HCEC 1CT (cell line): Measurements from ENCODE around the gene SLC9A9.

ENCODE experiments used
- DNase-seq: peaks from one replicate; pipeline ENCODE4 v3.0.0-alpha.2; 2017

SLC9A9 gene

DNA sequence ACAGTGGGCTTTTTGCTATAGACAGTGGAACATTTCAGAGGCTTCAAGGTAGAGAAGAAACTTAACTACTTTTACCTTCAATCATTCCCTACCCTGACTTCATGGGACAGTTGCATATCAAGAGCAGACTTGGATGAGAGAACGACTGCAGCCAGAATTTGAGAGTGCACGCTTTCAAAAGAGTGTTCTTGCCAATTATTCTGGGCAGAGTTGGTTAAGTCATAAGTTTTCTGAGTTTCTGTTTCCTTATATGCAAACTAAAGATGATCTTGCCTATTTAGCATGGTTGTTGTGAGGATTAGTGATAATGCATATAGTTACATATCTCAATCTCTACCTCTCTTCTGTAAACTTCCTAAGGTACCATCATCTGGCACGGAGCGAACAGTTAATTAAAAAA, 7.6 kb downstream of the SLC9A9 start:
- no peak for DNase-seq

DNA sequence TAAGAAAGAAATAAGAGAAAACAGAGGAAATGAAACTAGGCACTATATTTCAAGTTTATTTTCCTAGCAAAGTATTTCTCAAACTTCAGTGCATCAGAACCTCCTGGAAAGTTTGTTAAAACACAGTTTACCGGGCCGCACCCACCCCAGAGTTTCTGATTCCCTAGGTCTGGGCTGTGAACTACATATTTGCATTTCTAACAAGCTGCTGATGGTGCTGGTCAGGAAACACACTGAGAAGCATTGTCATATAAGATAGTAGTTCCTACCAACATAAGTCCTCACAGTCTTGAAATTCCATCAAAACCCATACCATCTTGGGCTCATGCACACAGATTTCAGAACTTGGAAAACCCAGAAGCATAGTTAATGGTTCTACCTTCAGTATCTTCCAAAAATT, 8.3 kb downstream of the SLC9A9 start:
- no peak for DNase-seq

DNA sequence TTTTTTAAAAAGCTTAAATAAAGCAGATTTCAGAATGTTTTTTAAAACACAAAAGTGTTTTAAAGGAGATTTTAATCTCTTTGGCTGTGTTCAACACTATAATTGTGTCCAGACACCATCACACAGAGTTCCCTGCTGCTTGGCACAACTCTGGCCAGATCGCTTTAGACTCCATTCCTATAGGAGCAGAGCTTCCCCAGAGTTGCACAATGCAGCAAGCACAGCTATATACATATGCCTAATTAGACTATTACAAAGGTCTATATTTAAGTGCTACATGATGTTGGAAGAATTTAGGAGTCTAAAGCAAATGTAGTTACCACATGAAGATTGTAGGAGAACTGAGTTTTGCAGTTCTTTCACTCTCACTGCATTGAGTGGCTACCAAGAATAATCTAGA, 11.2 kb downstream of the SLC9A9 start:
- DNase-seq = no peak

DNA sequence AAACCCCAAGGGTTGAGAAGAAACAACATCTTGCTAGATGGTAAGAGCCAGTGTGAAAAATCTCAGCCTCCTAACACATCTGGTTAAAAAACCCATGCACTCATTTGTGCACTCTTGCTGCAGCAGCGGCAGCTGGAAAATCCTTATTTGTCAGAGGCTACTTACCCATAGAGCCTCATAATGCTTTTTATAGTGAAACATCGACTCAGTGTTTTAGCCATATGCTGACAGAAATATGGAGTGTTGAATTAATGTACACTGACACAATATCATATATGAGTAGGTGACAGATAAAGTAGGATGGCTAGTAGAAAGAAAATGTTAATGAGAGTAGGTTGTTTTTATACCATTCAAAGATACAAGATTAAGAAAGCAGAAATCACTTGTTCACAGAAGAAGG, 13.0 kb downstream of the SLC9A9 start:
- no peak for DNase-seq

DNA sequence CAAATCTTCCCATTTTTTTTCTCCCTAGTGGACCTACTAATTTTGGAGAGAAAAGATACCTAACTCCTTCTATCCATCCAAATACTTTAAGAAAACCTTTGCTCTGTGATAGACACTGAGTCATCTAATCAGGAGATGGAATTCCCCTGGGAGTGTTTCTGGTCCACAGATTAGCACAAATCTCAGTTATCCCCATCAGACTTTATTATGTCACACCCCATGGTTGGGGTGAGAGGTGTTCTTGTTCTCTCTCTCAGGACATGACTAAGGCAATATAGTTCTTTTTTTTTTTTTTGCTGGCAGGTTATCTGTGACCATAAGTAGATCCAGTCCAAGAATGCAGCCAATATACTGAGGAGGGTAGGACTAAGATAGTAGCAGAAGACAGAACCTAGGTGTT, 15.8 kb downstream of the SLC9A9 start:
- peak; percentile 34 for DNase-seq

DNA sequence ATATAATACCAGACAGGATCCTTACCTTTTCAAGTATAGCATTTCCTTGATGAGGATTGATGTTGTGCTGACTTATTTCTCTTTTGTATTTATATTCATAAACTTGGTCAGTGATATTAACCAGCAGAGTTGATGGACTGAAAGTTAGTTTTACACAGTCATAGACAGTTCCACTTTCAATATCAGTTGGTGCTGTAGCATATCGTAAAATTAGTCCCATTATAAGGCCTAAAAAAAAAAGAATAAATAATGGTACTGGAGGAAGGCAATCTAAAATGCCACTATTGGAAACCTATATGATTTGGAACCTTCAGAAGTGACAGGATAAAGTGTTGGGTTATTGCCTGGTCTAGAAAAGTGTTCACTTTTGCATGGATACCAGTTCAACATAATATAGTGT, 16.3 kb downstream of the SLC9A9 start:
- no peak for DNase-seq

DNA sequence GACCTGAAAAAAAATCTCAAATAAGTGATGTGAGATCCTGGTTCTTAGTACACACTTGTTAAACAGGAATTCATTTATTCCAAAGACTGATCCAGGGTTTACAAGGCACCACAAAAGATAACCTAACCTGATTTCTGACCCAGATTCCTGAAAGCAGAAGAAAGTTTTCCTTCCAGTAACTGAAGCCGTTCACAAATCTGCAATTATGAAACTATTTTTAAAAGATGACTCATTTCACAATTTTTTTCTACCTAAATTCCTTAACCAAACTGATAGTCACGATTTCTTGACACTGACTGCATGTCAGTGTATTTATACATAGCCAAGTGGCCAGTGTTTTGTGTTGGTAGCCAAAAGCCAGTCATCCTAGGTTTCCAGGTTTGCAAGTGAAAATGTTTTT, 17.1 kb downstream of the SLC9A9 start:
- peak; percentile 70 for DNase-seq

DNA sequence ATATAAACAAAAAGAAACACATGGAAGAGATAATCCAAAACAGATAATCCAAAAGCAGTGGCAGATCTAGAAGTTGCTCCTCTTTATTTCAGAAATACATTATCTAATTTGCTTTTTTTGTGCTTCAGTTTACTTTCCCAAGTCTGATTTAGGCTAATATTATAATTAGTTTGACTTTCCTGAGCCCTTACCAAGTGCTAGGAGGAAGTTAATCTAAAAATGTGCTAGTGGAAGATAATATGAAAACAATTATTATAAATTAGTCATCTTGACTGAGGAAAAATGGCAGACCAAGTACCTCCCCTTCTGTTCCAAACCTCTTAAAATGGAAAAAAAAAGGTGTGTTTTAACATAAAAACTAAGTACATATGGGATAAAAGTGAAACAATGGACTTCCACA, 17.5 kb downstream of the SLC9A9 start:
- no peak for DNase-seq

DNA sequence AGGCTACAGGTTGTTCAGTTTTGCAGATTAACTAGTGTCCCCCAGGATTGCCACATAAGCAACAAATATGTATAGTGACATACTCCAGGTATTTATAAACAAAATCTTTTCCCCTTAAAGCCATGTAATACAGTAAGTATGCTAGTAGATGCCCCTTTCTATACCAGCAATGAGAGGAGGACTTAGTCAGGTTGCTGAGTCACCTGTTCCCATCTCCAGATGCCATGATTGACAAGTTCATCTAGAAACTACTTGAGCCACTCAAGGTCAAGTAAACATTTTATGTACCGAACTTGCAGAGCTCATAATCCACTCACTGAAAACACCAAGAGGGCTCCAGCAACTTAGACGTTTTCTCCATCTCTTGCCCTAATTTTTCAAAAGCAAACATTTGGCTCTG, 18.2 kb downstream of the SLC9A9 start:
- peak; percentile 38 for DNase-seq

DNA sequence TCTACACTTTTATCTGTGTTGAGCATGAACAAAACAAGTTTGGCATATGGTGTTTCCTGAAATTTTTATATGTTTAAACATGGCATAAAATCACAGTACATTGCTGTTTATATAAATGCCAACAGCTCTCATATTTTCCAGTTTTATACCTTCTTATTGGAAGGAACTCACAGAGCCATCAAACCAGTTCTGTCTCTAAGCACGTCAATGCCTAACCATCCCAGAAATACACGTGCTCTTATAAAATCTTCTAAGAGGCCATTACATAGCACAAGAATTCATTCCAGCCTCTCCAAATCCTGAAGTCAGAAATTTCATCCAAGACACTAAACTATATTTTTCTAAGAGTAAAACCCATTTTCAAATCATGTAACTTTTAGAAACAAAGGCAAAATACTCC, 20.8 kb downstream of the SLC9A9 start:
- no peak for DNase-seq

DNA sequence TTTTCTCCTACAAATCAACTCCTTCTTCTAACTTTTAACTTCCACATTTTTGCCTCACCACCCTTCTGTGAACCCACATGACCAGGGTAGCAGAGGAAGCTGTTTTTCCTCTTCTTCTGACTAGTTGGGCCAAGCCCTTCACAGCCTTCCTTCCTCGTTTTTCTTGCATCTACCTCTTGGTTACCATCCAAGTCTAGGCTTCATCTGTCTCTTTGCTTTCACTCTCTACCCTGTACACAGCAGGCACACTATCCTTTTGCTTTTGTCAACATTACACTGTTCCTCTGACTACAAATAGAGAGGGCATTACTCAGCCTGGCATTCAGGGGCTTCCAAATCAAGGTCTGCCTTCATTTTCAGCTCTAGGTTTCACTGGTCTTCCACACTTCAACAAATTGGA, 22.0 kb downstream of the SLC9A9 start:
- no peak for DNase-seq

DNA sequence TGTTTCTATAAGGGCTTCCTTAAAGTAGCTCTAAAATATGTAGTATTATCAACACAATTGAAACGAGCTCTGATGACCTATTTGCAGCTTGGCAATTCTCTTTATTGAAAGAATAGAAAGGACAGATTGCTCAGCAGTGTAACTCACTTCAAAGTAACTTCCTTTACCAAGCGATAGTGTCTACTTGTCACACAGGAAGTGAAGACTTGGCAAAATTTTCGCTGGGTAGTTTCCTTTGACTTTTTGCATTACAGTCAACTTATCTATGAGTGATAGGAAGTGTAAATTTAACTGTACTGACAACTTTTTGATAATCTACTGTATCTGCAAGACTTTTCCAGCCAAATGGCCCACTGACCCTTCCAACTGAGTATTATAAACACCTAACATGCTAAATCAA, 22.8 kb downstream of the SLC9A9 start:
- DNase-seq = no peak

DNA sequence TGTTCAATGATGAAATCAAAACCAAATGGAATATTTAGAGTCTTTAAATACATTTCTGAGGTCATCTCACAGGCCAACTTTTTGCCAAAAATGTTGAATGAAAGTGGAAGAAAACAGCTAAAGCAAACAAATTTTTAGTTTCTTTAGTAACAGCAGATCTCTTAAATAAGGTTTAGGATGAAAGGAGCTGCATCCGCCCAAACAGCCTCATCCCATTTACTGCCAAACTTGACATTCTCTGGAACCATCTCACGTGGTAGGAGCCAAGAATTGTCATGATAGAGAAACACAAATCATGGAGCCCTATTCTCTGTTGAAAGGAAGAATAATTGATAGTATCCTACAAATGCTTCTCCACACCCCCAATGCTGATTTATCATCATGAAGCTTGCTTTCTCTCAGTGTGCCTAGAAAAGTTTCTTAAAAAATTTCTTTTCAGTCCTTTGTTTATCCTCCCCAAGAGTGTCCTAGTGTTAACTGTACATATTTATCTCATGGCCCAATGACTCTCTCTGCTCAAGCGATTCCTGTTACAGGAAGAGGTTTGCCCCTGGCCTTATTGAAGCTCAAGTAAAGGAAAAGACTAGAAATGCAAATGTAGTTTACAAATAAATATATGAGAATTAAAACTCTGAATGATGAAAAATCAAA, 23.4 kb downstream of the SLC9A9 start:
- DNase-seq = no peak

DNA sequence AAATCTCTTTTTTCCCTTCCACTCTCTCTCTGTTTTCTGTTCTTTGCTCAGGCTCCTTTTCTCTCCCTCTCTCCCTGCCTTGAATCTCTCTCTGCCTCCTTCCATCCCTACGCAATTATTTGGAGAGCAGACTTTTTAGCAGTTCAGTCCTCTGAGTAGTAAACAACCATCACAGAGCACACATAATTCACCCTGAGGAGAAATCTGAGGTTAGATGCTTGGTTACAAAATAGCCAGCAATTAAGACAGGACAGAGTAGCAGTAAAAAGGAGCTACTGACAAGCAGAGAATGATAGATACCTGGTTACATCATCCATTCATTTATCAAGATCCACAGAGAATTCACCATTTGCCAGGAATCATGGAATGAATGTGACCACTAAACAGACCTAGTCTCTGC, 25.5 kb downstream of the SLC9A9 start:
- DNase-seq = no peak

DNA sequence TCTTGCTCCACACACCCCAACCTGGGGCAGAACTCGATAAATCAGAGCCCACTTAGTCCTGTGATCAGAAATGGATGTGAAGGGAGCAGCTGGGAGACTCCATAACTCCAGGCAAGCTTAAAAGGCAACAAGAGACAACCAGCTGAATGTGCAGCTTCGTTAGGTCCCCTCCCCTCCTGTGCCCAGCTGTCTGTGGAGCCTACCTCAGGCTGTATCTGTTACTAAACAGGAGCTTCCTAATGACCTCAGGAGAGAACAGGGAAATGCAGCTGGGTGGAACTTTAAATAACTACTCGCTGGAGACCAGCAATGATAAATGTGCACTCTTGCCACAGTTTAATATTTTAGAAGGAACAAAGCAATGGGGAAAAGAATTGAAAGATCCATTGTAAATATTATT, 25.9 kb downstream of the SLC9A9 start:
- DNase-seq = no peak

DNA sequence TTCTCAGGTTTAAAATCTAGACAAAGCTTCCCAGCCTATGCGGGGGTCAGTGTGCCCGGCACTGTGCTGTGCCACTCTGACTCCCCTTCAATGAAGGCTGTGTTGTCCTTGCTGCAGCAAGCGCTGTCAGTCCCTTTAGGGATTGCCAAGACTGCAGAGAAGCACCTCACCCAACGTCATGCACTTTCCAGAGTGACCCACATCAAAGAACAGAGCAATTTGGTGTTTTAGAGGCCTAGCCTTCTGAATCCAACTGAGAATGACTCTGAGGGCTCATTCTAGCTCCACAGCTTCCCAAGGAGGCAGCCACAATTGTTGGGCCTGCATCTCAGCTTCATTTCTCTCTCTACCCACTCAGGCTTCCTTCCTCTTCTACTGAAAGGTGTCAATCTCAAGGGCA, 26.4 kb downstream of the SLC9A9 start:
- DNase-seq = no peak

DNA sequence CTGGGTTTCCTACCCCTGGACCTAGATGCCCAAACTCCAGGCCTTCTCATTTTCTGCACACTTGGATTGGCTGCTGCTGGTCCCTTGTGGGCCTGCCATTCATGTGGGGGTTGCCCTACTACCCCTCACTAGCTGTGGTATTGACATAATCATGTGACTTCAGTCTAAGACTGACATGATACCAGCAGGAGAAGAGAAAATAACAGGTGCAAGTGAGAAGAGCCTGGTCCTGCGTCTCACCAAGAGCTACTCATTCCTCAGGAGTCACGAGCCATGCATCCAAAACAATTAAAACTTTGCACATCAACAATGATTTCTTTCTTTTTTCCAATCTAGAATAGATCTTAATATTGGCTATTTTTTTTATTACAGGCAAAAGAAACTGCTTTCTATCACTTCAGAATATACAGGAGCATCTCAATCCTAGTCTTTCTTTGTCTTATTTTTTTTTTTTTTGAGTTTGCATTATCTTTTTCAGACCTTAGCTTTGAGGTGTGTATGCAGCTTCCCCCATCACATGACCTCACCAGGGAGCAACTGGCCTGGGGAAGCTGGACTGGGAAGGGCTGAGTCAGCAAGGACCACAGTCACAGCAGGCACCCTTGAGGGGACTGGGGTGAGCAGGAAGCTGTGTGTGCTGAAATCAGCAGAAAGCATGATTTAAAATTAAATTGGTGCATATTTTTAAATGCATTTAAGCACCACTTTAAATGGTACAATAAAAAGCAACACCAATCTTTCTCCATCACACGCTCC, 27.6 kb downstream of the SLC9A9 start:
- no peak for DNase-seq

DNA sequence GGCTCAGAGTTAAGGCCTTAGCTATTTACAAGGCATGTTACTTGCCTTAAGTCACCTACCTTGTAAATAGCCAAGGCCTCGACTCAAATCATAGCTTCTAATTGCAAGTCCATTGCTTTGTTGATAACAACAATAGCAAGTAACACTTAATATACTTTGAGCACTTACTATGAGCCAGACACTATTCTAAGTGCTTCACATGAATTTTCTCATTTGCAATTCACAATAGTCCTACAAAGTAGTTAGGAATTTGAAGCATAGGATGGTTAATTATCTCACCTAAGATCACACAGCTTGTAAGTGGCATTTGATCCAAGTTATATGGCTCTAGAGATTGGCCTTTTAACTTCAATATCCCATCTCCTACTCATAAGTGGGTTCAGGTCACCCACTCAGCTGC, 28.4 kb downstream of the SLC9A9 start:
- DNase-seq = no peak

DNA sequence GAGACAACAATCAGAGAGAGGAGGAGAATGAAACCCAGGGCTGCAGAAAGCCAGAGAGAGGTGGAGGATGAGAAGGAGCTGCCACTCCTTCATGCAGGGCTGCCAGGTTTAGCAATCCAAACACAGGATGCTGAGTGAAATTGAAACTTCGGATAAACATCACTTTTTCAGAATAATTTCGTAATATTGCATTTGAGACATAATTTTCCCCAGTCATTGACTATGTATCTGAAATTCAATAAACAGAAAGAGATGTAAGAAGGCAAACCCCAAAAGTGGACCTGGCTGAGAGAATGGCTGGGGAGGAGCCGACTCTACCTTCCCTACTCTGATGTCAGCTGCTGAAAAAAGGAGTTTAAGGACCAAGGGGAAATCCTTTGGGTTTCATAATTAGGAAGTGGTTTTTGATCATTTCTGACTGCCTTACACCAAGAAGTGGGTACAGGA, 33.8 kb downstream of the SLC9A9 start:
- no peak for DNase-seq

DNA sequence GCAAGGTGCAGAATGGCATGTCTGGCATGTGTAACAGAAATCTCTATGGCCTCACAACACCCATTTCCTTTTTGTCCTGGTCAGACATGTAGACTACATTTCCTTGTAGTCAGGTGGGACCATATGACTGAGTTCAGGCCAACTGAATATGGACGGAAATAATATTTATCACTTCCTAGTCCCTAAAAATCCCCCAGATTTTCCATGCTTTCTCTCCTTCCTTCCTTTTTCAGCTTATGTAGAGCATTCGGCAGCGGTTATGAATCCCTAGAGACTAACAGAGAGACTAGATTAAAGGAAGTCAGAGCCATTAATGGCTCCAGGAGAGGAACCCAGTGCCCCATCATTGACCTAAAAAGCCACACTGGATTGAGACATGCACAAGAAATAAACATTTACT, 35.8 kb downstream of the SLC9A9 start:
- no peak for DNase-seq

DNA sequence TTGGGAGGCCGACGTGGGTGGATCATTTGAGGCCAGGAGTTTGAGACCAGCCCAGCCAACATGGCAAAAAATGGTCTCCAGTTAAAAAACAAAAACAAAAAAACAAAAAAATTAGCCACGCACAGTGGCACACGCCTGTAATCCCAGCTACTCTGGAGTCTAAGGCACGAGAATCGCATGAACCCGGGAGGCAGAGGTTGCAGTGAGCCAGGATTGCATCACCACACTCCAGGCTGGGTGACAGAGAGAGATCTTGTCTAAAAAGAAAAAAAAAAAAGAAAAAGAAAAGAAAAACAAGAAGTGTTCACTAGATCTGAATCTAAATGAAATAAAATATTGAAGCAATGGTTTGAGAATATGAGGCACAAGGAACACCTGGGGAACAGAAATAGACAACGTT, 36.7 kb downstream of the SLC9A9 start:
- DNase-seq = no peak

DNA sequence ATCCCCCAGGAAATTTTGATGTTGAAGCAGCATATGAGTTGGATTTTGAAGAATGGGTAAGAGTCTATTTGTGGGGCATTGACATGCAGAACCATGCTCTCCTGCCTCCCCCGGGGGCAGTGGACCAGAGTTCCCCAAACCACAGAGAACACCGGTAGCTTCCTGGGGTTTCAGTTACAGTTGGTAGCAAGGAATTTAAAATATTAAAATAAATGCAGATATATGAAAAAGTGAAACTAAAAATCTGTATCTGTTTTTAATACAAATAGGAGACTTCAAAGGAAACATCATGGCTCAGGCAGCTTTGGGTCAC, 37.4 kb downstream of the SLC9A9 start:
- no peak for DNase-seq

DNA sequence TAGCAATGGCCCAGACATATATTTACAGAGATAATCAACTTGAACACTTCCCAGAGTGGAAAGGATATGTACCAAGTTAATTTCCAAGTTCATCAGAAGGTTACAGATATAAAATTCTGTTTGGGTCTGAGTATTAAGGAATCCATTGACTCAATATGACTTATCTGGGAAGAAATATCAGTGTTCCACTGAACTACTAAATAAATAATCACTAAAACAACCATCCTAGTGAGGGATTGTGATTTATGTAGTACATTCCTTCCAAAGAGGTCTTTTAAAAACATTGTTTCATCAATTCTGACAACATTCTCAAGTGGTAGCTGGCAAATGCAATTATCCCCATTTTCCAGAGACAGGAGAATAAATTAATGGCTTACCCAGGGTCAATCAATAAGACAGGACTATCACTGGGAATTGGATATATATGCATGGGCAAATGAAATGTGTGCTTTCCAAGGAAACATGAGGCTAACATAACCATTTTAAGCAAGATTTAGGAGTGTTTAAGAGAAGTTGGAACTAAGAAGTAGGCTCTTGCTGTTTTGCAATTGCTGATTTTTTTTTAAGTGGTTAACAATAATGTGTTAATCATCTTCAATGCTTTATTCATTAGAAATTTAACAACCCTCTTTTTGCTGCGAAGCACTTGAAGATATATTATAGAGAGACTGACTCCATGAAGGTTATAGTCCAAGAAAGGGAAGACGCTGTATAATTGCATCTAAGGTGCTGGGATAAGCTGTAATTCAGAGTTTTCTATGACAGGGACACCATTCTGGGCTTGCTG, 37.9 kb downstream of the SLC9A9 start:
- no peak for DNase-seq

DNA sequence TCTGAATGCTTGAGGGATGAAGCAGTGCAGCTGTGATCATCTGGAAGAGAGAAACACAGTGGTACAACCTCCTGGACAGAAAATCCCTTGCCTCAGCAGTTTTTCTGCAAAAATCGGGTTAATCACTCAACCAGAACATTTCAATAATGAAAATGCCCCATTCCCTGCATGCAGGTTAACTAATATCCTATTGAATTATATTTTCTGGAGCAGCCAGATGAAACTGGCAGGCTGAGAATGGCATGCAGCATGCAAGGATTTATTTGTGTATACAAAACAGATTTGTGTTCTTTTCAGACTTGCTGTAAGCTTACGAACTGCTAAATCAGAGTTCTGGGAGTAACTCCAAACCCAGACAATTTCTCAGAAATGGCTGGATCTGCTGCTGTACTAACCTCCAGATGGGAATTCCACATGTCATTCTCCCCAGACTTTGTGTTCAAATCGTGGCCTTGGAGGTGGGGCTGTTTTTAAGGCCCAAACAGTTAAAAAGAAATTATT, 39.1 kb downstream of the SLC9A9 start:
- DNase-seq = peak; percentile 24
